Measurements from ENCODE around the gene UNCX.
A peak's percentile ranks its signal among the peaks of the same experiment; 100 is the strongest.
"Not testable (repeated sequence)": the region's sequence is repeated elsewhere in the genome, so short reads cannot be mapped to it uniquely, and the experiment has no call there.

The UNCX gene

GRCh38 chr7:1259621-1260243 lies 27.1 kb downstream of the UNCX start:
- peak; percentile 10 for DNase-seq

GRCh38 chr7:1260244-1260635 lies 27.6 kb downstream of the UNCX start:
- peak; percentile 7 for DNase-seq

- peak; percentile 7 for DNase-seq
These were observed 28.4 kb downstream of the UNCX start for GRCh38 chr7:1261036-1261435.

GRCh38 chr7:1262441-1262840 lies 29.8 kb downstream of the UNCX start:
- peak; percentile 3 for DNase-seq

- peak; percentile 8 for DNase-seq
These were observed 30.8 kb downstream of the UNCX start for GRCh38 chr7:1263391-1263951.

GRCh38 chr7:1264345-1265280 lies 31.9 kb downstream of the UNCX start:
- peak; percentile 8 for DNase-seq

- peak; percentile 8 for DNase-seq
These were observed 34.6 kb downstream of the UNCX start for GRCh38 chr7:1267016-1267900.

- DNase-seq = peak; percentile 9
These were observed 35.6 kb downstream of the UNCX start for GRCh38 chr7:1268076-1268815.

GRCh38 chr7:1268866-1269265 lies 36.2 kb downstream of the UNCX start:
- no peak for DNase-seq

GRCh38 chr7:1269336-1269890 lies 36.7 kb downstream of the UNCX start:
- DNase-seq = peak; percentile 6

- peak; percentile 7 for DNase-seq
These were observed 37.5 kb downstream of the UNCX start for GRCh38 chr7:1270181-1270580.

- DNase-seq = peak; percentile 4
These were observed 38.4 kb downstream of the UNCX start for GRCh38 chr7:1271046-1271445.

GRCh38 chr7:1271656-1272055 lies 39.0 kb downstream of the UNCX start:
- DNase-seq = peak; percentile 5

GRCh38 chr7:1272136-1272535 lies 39.5 kb downstream of the UNCX start:
- DNase-seq = not testable (repeated sequence)

GRCh38 chr7:1274121-1274875 lies 41.6 kb downstream of the UNCX start:
- peak; percentile 12 for DNase-seq

- DNase-seq = peak; percentile 9
These were observed 42.3 kb downstream of the UNCX start for GRCh38 chr7:1274876-1275375.

- DNase-seq = peak; percentile 9
These were observed 43.0 kb downstream of the UNCX start for GRCh38 chr7:1275451-1276381.

- DNase-seq = peak; percentile 3
These were observed 44.0 kb downstream of the UNCX start for GRCh38 chr7:1276626-1277175.

- peak; percentile 1 for DNase-seq
These were observed 45.9 kb downstream of the UNCX start for GRCh38 chr7:1278543-1278942.

All from activated naive CD4-positive, alpha-beta T cell treated with anti-CD3 and anti-CD28 coated beads, Interleukin-2, amount 50 U/mL, for 16 hours (primary cell).